Measurements from ENCODE around the gene ZNF76.

DNA sequence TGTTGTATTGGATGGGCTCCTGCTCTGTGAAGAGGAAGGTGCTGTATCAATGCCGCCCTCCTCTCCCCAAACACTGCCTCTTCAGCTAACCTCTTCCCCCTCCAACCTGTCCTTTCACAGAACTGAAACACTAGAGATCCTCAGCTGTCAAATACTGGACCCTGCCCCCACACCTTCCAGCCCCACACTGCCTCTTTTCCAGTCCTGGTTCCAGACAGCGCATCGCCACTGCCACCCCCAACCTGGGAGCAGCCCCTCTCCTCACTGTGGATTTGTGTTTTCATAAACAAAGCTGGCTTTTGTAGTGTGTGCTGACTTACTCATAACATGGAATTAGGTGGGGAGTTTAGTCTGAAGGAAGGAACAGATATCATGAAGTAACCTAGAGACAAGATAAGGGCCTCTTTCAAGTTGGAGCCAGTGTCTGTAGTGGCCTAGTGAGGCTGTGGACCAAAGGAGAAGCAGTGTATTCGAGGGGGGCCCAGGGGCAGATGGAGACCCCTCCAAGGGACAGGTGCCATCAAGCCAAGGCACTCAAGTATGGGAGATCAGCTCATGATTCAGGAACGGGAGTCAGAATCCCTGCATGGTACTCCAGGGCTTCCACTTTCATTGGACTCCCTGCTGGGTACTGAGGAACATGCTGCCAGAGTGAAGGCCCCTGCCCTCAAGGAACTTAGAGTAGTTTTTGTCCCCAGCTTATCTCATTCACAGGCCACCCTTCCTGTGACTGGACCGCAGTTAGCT lies 43.7 kb upstream of the ZNF76 start:
- TF ChIP-seq RAD21 (IDR thresholded peaks at IDR 0.05; ENCODE audit: insufficient read depth, low read depth, low read length) (no peak), CTCF (IDR thresholded peaks at IDR 0.05 in 2 of 3, conservative IDR thresholded peaks at IDR 0.05 in 1 of 3; ENCODE audit: control insufficient read depth in 2 of 3, extremely low read depth in 1 of 3, insufficient read depth in 1 of 3, low read depth in 3 of 3, low read length in 3 of 3) (no peak), NFYB (IDR thresholded peaks at IDR 0.05; ENCODE audit: insufficient read depth, low read depth, low read length) (no peak), MYC (IDR thresholded peaks at IDR 0.05; ENCODE audit: insufficient read depth, insufficient read length, insufficient replicate concordance, low read length, severe bottlenecking) (no peak), GABPA (IDR thresholded peaks at IDR 0.05; ENCODE audit: low read depth) (no peak), KAT2A (conservative IDR thresholded peaks at IDR 0.05; ENCODE audit: control insufficient read depth, low read depth, low read length) (no peak), BMI1 (IDR thresholded peaks at IDR 0.05; ENCODE audit: borderline replicate concordance) (no peak), ESRRA (IDR thresholded peaks at IDR 0.05; ENCODE audit: low read length) (no peak)

Measured in GM12878 (cell line).